ENCODE data around the gene ADAP1. TPM values are rescaled to one million over a fixed set of nuclear protein-coding genes. Genes with fewer than 3 reads are reported as not detected.

Gene ADAP1
- polyA plus RNA-seq, 3 donors = 49.1 to 117 (median 72.2) TPM

DNA sequence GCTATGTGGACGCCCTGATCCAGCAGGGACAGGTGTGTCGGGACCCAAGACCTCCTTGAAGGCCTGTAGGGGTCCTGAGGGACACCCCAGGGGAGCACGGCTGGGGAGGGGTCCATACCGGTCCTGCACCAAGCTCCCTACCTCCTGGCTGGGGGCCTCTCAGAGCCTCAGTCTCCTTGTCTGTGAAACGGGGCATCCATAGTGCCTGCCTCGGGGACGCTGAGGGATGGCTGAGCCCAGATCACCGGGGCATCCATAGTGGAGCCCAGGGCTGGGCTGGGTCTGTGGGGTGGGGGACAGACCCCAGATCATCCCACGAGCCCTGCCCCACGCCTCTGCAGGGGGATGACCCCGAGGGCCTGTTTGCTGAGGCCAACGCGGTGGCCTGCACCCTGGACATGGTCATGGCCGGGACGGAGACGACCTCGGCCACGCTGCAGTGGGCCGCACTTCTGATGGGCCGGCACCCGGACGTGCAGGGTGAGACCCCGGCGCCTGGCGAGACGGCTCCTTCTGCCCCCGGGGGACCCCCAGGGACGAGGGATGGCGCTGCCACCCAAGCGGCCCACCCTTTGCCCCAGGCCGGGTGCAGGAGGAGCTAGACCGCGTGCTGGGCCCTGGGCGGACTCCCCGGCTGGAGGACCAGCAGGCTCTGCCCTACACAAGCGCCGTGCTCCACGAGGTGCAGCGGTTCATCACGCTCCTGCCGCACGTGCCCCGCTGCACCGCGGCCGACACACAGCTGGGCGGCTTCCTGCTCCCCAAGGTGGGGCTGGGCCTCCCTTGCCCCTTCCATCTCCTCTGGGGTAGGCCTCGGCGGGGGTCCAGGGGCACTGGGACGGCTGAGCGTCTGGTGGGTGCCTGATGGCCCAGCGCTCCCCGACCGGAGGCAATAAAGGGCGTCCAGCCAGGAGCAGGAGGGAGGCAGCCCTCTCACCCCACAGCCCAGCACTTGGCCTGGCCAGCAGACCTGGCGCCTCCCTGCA, 32.6 kb upstream of the ADAP1 start:
- Mint-ChIP-seq H3K4me1 (no peaks in the 10 kb centered on the region), H3K27me3 (ENCODE audit: low read depth in 3 of 3) (peaks cover 8 to 45% (median 10%) of the 10 kb centered on the region in 3 donors), H3K9me3 (peaks cover 0 to 2% (median 0%) of the 10 kb centered on the region in 7 donors), H3K36me3 (no peaks in the 10 kb centered on the region), H3K4me3 (no peak overlapping the region), H3K27ac (no peak overlapping the region)
- Histone ChIP-seq H3K79me2 (ENCODE audit: insufficient read depth, low read length) (no peaks in the 10 kb centered on the region), H3K4me2 (replicated peaks; ENCODE audit: extremely low read depth, low read length, poor library complexity, severe bottlenecking) (no peak overlapping the region), H2AFZ (ENCODE audit: insufficient read depth, low read depth, low read length, poor library complexity, severe bottlenecking) (no peak overlapping the region), H3K9ac (ENCODE audit: insufficient read depth, low read length, poor library complexity, severe bottlenecking) (no peak overlapping the region), H3K4me3 (replicated peaks in 1 of 3; ENCODE audit: low read depth in 2 of 3, low read length in 3 of 3) (no peak overlapping the region), H4K20me1 (ENCODE audit: insufficient read depth, low read length) (no peaks in the 10 kb centered on the region), H3K27me3 (ENCODE audit: control insufficient read depth in 2 of 2, insufficient read depth in 2 of 2, low read length in 2 of 2) (peaks cover 0 to 21% of the 10 kb centered on the region in 2 donors), H3K27ac (ENCODE audit: low read depth in 1 of 2, low read length in 2 of 2) (no peak overlapping the region), H3K36me3 (replicated peaks in 1 of 2; ENCODE audit: control insufficient read depth in 1 of 2, insufficient read depth in 2 of 2, low read length in 2 of 2) (no peaks in the 10 kb centered on the region), H3K4me1 (ENCODE audit: control insufficient read depth in 1 of 2, insufficient read depth in 2 of 2, low read length in 2 of 2) (peaks cover 0 to 4% of the 10 kb centered on the region in 2 donors), H3K9me3 (replicated peaks in 1 of 2; ENCODE audit: control insufficient read depth in 1 of 2, insufficient read depth in 1 of 2, low read length in 2 of 2) (no peaks in the 10 kb centered on the region)
- no peak for DNase-seq
- WGBS (ENCODE audit: insufficient coverage) = 92% methylated on average over 47 of the region's 56 CpGs
- TF ChIP-seq, protein P1, sequence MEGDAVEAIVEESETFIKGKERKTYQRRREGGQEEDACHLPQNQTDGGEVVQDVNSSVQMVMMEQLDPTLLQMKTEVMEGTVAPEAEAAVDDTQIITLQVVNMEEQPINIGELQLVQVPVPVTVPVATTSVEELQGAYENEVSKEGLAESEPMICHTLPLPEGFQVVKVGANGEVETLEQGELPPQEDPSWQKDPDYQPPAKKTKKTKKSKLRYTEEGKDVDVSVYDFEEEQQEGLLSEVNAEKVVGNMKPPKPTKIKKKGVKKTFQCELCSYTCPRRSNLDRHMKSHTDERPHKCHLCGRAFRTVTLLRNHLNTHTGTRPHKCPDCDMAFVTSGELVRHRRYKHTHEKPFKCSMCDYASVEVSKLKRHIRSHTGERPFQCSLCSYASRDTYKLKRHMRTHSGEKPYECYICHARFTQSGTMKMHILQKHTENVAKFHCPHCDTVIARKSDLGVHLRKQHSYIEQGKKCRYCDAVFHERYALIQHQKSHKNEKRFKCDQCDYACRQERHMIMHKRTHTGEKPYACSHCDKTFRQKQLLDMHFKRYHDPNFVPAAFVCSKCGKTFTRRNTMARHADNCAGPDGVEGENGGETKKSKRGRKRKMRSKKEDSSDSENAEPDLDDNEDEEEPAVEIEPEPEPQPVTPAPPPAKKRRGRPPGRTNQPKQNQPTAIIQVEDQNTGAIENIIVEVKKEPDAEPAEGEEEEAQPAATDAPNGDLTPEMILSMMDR (IDR thresholded peaks at IDR 0.05) = no peak
- intact Hi-C loops (cut with micrococcal nuclease) = no loop called here

DNA sequence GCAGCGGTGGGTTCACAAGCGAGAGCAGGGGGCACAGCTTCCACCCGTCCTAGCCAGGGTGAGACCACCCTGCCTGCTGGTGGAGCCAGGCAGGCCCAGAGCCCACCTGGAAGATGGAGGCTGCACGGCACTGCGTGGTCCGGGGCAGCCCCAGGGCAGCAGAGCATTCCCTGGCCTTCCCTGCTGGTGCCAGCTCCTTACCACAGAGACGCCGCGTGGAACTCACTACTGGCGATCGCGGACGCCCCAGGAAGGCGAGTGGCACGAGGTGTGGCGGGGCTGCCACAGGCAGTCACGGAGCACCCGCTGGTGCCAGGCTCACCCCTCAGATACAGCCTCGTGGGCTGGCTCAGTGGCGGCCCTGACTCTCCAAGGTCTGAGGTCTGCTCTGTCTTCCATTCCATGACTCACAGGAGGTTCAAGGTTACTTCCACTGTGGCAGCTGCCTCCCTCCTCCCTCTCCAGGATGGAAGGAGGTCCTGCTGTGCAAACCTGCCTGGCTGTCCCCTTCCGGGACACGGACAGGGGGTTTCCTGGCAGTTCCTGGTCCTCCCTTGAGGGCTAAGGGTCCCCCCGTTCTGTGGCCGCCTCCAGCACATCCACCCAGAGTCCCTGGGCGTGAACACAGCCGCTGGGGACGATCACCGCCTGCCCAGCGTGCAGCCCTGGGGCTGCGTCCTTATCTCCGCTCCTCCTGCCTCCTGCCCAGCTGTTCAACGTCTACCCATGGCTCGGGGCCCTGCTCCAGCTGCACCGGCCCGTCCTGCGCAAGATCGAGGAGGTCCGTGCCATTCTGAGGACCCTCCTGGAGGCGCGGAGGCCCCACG, 31.6 kb upstream of the ADAP1 start:
- H3K27me3 ChIP-seq (ENCODE audit: control insufficient read depth in 2 of 2, insufficient read depth in 2 of 2, low read length in 2 of 2) = peaks cover 0 to 21% of the 10 kb centered on the region in 2 donors
- H3K4me3 Mint-ChIP-seq = peak overlapping the region in 1 of 2 donors; percentile 41
- intact Hi-C loops (cut with micrococcal nuclease) = no loop called here
- no peaks in the 10 kb centered on the region for H3K36me3 ChIP-seq (replicated peaks in 1 of 2; ENCODE audit: control insufficient read depth in 1 of 2, insufficient read depth in 2 of 2, low read length in 2 of 2)
- no peak for DNase-seq
- peak overlapping the region in 1 of 7 donors; percentile 43 for H3K27ac Mint-ChIP-seq
- no peak overlapping the region for H2AFZ ChIP-seq (ENCODE audit: insufficient read depth, low read depth, low read length, poor library complexity, severe bottlenecking)
- WGBS (ENCODE audit: insufficient coverage) = 69% methylated on average over 38 of the region's 41 CpGs
- H3K4me1 Mint-ChIP-seq = no peaks in the 10 kb centered on the region
- no peak overlapping the region for H3K27ac ChIP-seq (ENCODE audit: low read depth in 1 of 2, low read length in 2 of 2)
- H3K9ac ChIP-seq (ENCODE audit: insufficient read depth, low read length, poor library complexity, severe bottlenecking) = no peak overlapping the region
- H3K9me3 Mint-ChIP-seq = peaks cover 0 to 2% (median 0%) of the 10 kb centered on the region in 7 donors
- no peaks in the 10 kb centered on the region for H3K9me3 ChIP-seq (replicated peaks in 1 of 2; ENCODE audit: control insufficient read depth in 1 of 2, insufficient read depth in 1 of 2, low read length in 2 of 2)
- no peaks in the 10 kb centered on the region for H4K20me1 ChIP-seq (ENCODE audit: insufficient read depth, low read length)
- TF ChIP-seq, protein P1 (IDR thresholded peaks at IDR 0.05) = no peak
- H3K27me3 Mint-ChIP-seq (ENCODE audit: low read depth in 3 of 3) = peaks cover 8 to 44% (median 8%) of the 10 kb centered on the region in 3 donors
- peaks cover 0 to 4% of the 10 kb centered on the region in 2 donors for H3K4me1 ChIP-seq (ENCODE audit: control insufficient read depth in 1 of 2, insufficient read depth in 2 of 2, low read length in 2 of 2)
- H3K36me3 Mint-ChIP-seq = no peaks in the 10 kb centered on the region
- no peaks in the 10 kb centered on the region for H3K79me2 ChIP-seq (ENCODE audit: insufficient read depth, low read length)
- no peak overlapping the region for H3K4me3 ChIP-seq (replicated peaks in 1 of 3; ENCODE audit: low read depth in 2 of 3, low read length in 3 of 3)
- no peak overlapping the region for H3K4me2 ChIP-seq (replicated peaks; ENCODE audit: extremely low read depth, low read length, poor library complexity, severe bottlenecking)
